Measurements from ENCODE around the gene SREBF2.

SREBF2 gene

DNA sequence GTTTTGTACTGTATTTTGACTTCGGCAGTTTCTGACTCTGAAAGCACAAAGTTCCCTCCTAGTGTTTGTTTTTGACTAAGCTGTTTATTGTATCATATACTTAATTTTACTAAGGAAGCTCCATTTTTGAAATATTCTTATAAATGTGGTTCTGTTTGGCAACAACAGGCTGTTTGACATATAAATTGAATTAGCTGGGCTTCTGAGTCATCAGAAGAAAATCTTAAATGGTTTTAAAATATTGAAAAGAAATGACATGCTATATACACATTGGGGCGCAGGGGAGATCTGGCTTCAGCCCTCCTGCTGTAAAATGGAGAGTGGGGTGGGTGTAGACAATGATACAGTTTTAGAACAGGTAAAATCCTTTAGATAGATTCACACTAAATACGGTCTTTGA, 43.4 kb downstream of the SREBF2 start:
- Histone ChIP-seq H3K4me3 (ENCODE audit: insufficient read depth, low read depth, low read length) (no peak overlapping the region), H3K27me3 (ENCODE audit: control insufficient read depth, insufficient read depth, low read length, poor library complexity, severe bottlenecking) (no peaks in the 10 kb centered on the region), H3K27ac (ENCODE audit: insufficient read depth, low read depth, low read length, poor library complexity, severe bottlenecking) (no peak overlapping the region), H3K9me3 (ENCODE audit: control insufficient read depth, low read length) (no peaks in the 10 kb centered on the region), H3K4me1 (ENCODE audit: control insufficient read depth, insufficient read depth, low read length) (no peaks in the 10 kb centered on the region), H3K36me3 (ENCODE audit: control insufficient read depth, insufficient read depth, low read length) (peaks cover 50% of the 10 kb centered on the region)
- 100% methylated on average over 1 to 2 of the region's 3 CpGs for WGBS, 2 experiments

DNA sequence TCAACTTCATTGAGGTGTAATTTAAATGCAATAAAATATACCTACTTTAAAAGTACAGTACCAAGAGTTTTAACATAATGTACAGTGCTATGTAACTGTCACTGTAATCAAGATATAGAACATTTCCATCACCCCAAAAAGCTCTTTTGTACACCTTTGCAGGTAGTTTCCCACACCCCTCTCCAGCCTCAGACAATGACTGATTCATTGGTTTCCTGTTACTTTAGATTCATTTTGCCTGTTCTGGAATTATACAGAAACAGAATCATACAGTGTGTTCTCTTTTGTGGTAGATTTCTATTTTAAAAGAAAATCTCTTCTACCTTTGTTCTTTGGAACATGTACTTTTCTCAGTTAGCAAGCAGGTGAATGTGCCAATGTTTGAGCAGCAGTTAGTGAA, 43.8 kb downstream of the SREBF2 start:
- no peaks in the 10 kb centered on the region for H3K27me3 ChIP-seq (ENCODE audit: control insufficient read depth, insufficient read depth, low read length, poor library complexity, severe bottlenecking)
- H3K9me3 ChIP-seq (ENCODE audit: control insufficient read depth, low read length): no peaks in the 10 kb centered on the region
- H3K27ac ChIP-seq (ENCODE audit: insufficient read depth, low read depth, low read length, poor library complexity, severe bottlenecking): no peak overlapping the region
- no peak overlapping the region for H3K4me3 ChIP-seq (ENCODE audit: insufficient read depth, low read depth, low read length)
- no peaks in the 10 kb centered on the region for H3K4me1 ChIP-seq (ENCODE audit: control insufficient read depth, insufficient read depth, low read length)
- H3K36me3 ChIP-seq (ENCODE audit: control insufficient read depth, insufficient read depth, low read length): peaks cover 49% of the 10 kb centered on the region

GRCh38 chr22:41880653-41881052, 47.7 kb downstream of the SREBF2 start:
- Histone ChIP-seq H3K36me3 (ENCODE audit: control insufficient read depth, insufficient read depth, low read length) (peaks cover 73% of the 10 kb centered on the region), H3K27me3 (ENCODE audit: control insufficient read depth, insufficient read depth, low read length, poor library complexity, severe bottlenecking) (no peaks in the 10 kb centered on the region), H3K4me1 (ENCODE audit: control insufficient read depth, insufficient read depth, low read length) (no peaks in the 10 kb centered on the region), H3K27ac (ENCODE audit: insufficient read depth, low read depth, low read length, poor library complexity, severe bottlenecking) (no peak overlapping the region), H3K4me3 (ENCODE audit: insufficient read depth, low read depth, low read length) (no peak overlapping the region), H3K9me3 (ENCODE audit: control insufficient read depth, low read length) (no peaks in the 10 kb centered on the region)
- WGBS, 2 experiments: 95 to 96% methylated on average over 16 of the region's 16 CpGs

DNA sequence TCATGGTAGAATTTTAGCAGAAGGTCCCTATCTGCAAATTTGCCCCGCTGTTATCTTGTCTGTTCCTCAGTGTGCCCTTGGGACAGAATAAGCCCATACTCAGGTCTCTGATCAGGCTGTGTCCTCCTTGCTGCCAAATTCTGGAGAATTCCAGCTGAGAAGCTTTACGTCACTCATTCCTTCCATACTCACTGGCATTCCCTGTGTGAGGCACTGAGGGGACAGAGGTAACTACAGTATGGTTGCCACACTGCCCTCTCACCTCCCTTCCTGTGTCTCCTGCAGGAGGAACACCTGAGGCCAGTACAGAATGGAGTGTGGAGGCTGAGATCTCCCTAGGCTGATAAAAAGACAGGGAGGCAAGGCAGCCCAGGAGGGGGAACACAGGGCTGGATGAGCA, 50.5 kb downstream of the SREBF2 start:
- Histone ChIP-seq H3K4me3 (ENCODE audit: insufficient read depth, low read depth, low read length) (no peak overlapping the region), H3K27ac (ENCODE audit: insufficient read depth, low read depth, low read length, poor library complexity, severe bottlenecking) (no peak overlapping the region), H3K36me3 (ENCODE audit: control insufficient read depth, insufficient read depth, low read length) (peaks cover 68% of the 10 kb centered on the region), H3K4me1 (ENCODE audit: control insufficient read depth, insufficient read depth, low read length) (no peaks in the 10 kb centered on the region), H3K9me3 (ENCODE audit: control insufficient read depth, low read length) (no peaks in the 10 kb centered on the region), H3K27me3 (ENCODE audit: control insufficient read depth, insufficient read depth, low read length, poor library complexity, severe bottlenecking) (no peaks in the 10 kb centered on the region)
- WGBS, 2 experiments: 91 to 99% methylated on average over 2 of the region's 2 CpGs

DNA sequence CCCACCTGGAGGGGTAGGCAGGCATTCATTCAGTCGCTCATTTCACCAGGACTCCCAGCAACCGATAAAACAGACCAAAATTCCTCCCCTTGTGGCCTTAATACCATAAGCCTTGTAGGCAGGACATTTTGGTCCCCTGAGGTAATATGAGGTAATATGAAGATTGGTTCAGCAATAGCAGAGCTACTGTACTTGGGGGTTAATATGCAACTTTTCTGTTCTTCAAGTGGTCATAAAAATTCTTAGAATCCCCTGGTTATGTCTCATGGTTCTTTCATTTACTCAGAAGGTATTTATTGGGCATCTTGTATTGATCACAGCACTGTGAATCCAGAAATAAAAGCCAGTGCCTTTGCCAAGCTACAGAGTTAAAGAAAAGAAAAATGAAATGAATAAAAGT, 52.2 kb downstream of the SREBF2 start:
- H3K4me3 ChIP-seq (ENCODE audit: insufficient read depth, low read depth, low read length): no peak overlapping the region
- H3K36me3 ChIP-seq (ENCODE audit: control insufficient read depth, insufficient read depth, low read length): peaks cover 62% of the 10 kb centered on the region
- no peaks in the 10 kb centered on the region for H3K27me3 ChIP-seq (ENCODE audit: control insufficient read depth, insufficient read depth, low read length, poor library complexity, severe bottlenecking)
- no peak overlapping the region for H3K27ac ChIP-seq (ENCODE audit: insufficient read depth, low read depth, low read length, poor library complexity, severe bottlenecking)
- 93 to 97% methylated on average over 2 of the region's 2 CpGs for WGBS, 2 experiments
- H3K4me1 ChIP-seq (ENCODE audit: control insufficient read depth, insufficient read depth, low read length): no peaks in the 10 kb centered on the region
- H3K9me3 ChIP-seq (ENCODE audit: control insufficient read depth, low read length): no peaks in the 10 kb centered on the region

DNA sequence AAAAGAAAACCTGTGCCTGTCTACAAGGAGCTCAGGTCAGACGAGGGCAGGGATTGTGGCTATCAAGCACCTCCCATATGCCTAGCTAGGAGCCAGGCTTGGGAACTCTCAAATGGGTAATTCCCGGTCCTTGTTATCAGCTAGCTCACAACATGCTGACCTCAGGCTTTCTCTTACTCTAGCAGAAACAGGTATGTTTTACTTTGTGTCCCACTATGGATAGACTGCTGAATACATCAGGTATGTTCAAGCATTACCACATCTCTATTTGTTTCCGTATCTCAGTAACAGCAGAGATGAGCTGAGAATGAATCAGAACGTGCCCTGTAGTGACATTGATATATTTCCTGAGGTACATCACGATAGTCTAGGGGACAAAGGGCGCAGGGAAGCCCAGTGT, 52.6 kb downstream of the SREBF2 start:
- Histone ChIP-seq H3K4me1 (ENCODE audit: control insufficient read depth, insufficient read depth, low read length) (no peaks in the 10 kb centered on the region), H3K27me3 (ENCODE audit: control insufficient read depth, insufficient read depth, low read length, poor library complexity, severe bottlenecking) (no peaks in the 10 kb centered on the region), H3K9me3 (ENCODE audit: control insufficient read depth, low read length) (no peaks in the 10 kb centered on the region), H3K27ac (ENCODE audit: insufficient read depth, low read depth, low read length, poor library complexity, severe bottlenecking) (no peak overlapping the region), H3K36me3 (ENCODE audit: control insufficient read depth, insufficient read depth, low read length) (peaks cover 66% of the 10 kb centered on the region), H3K4me3 (ENCODE audit: insufficient read depth, low read depth, low read length) (no peak overlapping the region)
- WGBS, 2 experiments: 95 to 97% methylated on average over 6 of the region's 6 CpGs

- H3K27me3 ChIP-seq (ENCODE audit: control insufficient read depth, insufficient read depth, low read length, poor library complexity, severe bottlenecking): no peaks in the 10 kb centered on the region
- H3K4me1 ChIP-seq (ENCODE audit: control insufficient read depth, insufficient read depth, low read length): no peaks in the 10 kb centered on the region
- no peak overlapping the region for H3K27ac ChIP-seq (ENCODE audit: insufficient read depth, low read depth, low read length, poor library complexity, severe bottlenecking)
- 89 to 93% methylated on average over 4 of the region's 4 CpGs for WGBS, 2 experiments
- no peak overlapping the region for H3K4me3 ChIP-seq (ENCODE audit: insufficient read depth, low read depth, low read length)
- H3K9me3 ChIP-seq (ENCODE audit: control insufficient read depth, low read length): no peaks in the 10 kb centered on the region
- peaks cover 67% of the 10 kb centered on the region for H3K36me3 ChIP-seq (ENCODE audit: control insufficient read depth, insufficient read depth, low read length)
Measured at GRCh38 chr22:41888627-41889200, 55.8 kb downstream of the SREBF2 start.

GRCh38 chr22:41891407-41891806, 58.5 kb downstream of the SREBF2 start:
- Histone ChIP-seq H3K9me3 (ENCODE audit: control insufficient read depth, low read length) (no peaks in the 10 kb centered on the region), H3K4me1 (ENCODE audit: control insufficient read depth, insufficient read depth, low read length) (no peaks in the 10 kb centered on the region), H3K27ac (ENCODE audit: insufficient read depth, low read depth, low read length, poor library complexity, severe bottlenecking) (no peak overlapping the region), H3K4me3 (ENCODE audit: insufficient read depth, low read depth, low read length) (no peak overlapping the region), H3K27me3 (ENCODE audit: control insufficient read depth, insufficient read depth, low read length, poor library complexity, severe bottlenecking) (no peaks in the 10 kb centered on the region), H3K36me3 (ENCODE audit: control insufficient read depth, insufficient read depth, low read length) (peaks cover 56% of the 10 kb centered on the region)
- 93 to 96% methylated on average over 9 of the region's 9 CpGs for WGBS, 2 experiments

- WGBS, 2 experiments: 89 to 90% methylated on average over 4 of the region's 4 CpGs
- no peak overlapping the region for H3K4me3 ChIP-seq (ENCODE audit: insufficient read depth, low read depth, low read length)
- no peaks in the 10 kb centered on the region for H3K9me3 ChIP-seq (ENCODE audit: control insufficient read depth, low read length)
- H3K27me3 ChIP-seq (ENCODE audit: control insufficient read depth, insufficient read depth, low read length, poor library complexity, severe bottlenecking): no peaks in the 10 kb centered on the region
- peaks cover 59% of the 10 kb centered on the region for H3K36me3 ChIP-seq (ENCODE audit: control insufficient read depth, insufficient read depth, low read length)
- H3K4me1 ChIP-seq (ENCODE audit: control insufficient read depth, insufficient read depth, low read length): no peaks in the 10 kb centered on the region
- H3K27ac ChIP-seq (ENCODE audit: insufficient read depth, low read depth, low read length, poor library complexity, severe bottlenecking): no peak overlapping the region
Measured at GRCh38 chr22:41892721-41893120, 59.8 kb downstream of the SREBF2 start.

DNA sequence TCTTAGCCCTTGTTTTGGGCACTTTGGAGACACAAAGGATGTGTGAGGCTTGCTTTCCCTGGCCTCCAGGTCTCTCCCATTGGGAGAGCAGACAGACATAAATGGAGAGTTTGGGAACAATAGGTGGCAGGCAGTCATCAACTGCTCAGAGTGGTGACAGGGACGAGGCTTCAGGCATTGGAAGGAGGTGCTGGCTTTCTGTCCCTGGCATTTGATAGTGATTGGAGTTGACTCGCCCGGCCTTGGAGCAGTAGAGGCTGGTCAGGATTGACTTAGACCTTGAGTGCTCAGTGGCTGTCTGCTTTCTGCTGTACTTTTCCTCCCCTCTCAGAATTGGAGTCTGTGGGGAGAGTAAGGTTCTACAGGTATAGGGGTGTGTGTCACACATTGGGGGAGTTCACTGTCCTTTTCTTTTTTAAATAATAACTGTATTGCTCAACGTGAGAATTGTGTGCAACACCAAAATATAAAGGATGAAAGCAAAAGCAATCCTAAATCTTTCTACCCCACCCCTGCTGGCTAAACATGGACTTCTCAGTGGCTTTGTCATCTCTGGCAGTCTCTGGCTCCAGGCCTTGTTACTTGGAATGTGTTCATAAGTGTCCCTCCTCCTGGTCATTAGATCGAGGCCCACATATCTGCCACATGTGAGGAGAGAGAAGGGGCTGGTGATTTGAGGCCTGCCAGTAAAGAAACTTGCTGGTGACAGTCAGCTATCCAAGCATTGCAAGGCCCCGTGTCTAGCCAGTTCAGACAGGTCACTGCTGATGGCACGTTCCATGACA, 60.9 kb downstream of the SREBF2 start:
- Histone ChIP-seq H3K27ac (ENCODE audit: insufficient read depth, low read depth, low read length, poor library complexity, severe bottlenecking) (no peak overlapping the region), H3K9me3 (ENCODE audit: control insufficient read depth, low read length) (no peaks in the 10 kb centered on the region), H3K4me1 (ENCODE audit: control insufficient read depth, insufficient read depth, low read length) (no peaks in the 10 kb centered on the region), H3K36me3 (ENCODE audit: control insufficient read depth, insufficient read depth, low read length) (peaks cover 64% of the 10 kb centered on the region), H3K4me3 (ENCODE audit: insufficient read depth, low read depth, low read length) (no peak overlapping the region), H3K27me3 (ENCODE audit: control insufficient read depth, insufficient read depth, low read length, poor library complexity, severe bottlenecking) (no peaks in the 10 kb centered on the region)
- 94% methylated on average over 7 of the region's 7 CpGs for WGBS, 2 experiments

All from ectodermal cell (in vitro differentiated cells).